GM23338 (cell line): ENCODE data around the gene UBASH3A.

ENCODE experiments used
- CREB1 ChIP-seq: fragments of 250-450 bp; sonication (Bioruptor Pico); IDR thresholded peaks from 2 replicates; pipeline ENCODE4 v1.5.0; 2020; ENCODE audit warnings: low read depth, mild to moderate bottlenecking, moderate library complexity
- EZH2phosphoT487 ChIP-seq: fragments of 200-600 bp; sonication (generic); IDR thresholded peaks from one replicate; pipeline ENCODE4 v1.8.1; 2018; ENCODE audit warnings: antibody characterized with exemption; ENCODE audit not compliant: unreplicated experiment
- TF ChIP-seq, protein P1 (sequence below), 2 experiments: fragments of 200-600 bp in 1 of 2; sonication (generic) in 1 of 2; conservative IDR thresholded peaks; 2 replicates each; pipeline versions ENCODE4 v1.5.1 to v1.6.1; 2016 to 2017; ENCODE audit warnings: antibody characterized with exemption in 2 of 2, low read depth in 2 of 2, mild to moderate bottlenecking in 2 of 2, moderate library complexity in 1 of 2

DNA sequence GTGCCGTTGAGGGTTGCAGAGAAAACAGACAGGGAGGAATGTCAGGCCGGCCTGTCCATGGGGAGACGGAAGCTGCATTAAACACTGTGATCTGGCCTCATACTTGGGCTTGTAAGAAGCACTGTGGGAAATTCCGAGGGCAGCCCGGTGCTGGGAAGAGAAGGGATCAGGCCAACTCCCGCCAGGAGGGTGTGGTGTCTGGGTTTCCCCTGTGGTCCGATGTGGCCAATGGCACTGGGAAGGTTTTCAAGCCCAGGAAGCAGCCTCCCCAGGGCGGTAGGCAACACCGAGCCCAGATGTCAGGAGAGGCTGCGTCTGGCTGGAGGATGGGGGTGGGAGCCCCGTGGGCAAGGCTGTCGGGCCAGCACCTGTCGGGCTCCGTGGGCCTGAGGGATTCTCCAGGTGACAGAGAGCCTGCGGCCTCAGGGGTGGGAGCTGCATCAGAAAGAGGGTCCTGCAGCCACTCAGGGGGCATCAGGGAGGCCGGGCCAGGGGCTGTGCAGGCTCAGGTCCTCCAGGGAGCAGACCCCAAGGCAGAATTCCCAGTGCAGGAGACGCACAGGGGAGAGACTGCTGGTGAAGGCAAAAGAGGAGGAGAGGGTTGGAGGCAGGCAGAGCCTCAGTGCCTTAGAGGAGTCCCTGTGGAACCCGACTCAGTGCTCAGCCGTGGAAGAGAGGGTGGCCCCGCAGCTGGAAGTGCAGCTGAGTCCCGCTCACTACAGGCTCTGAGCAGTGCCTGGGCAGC lies 8.4 kb downstream of the UBASH3A start:
- TF ChIP-seq CREB1 (CRISPR knock-in tag), result no peak
- TF ChIP-seq EZH2phosphoT487, result no peak
- TF ChIP-seq, protein P1, sequence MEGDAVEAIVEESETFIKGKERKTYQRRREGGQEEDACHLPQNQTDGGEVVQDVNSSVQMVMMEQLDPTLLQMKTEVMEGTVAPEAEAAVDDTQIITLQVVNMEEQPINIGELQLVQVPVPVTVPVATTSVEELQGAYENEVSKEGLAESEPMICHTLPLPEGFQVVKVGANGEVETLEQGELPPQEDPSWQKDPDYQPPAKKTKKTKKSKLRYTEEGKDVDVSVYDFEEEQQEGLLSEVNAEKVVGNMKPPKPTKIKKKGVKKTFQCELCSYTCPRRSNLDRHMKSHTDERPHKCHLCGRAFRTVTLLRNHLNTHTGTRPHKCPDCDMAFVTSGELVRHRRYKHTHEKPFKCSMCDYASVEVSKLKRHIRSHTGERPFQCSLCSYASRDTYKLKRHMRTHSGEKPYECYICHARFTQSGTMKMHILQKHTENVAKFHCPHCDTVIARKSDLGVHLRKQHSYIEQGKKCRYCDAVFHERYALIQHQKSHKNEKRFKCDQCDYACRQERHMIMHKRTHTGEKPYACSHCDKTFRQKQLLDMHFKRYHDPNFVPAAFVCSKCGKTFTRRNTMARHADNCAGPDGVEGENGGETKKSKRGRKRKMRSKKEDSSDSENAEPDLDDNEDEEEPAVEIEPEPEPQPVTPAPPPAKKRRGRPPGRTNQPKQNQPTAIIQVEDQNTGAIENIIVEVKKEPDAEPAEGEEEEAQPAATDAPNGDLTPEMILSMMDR (conservative IDR thresholded peaks at IDR 0.05; ENCODE audit: low read depth in 2 of 2), result no peak
